Measurements from ENCODE around the gene CELA1. TPM values are rescaled to one million over a fixed set of nuclear protein-coding genes. Genes with fewer than 3 reads are reported as not detected.

Gene CELA1
- total RNA-seq (2022) (not detected in 2 replicates), Bru-seq, nascent RNA (not detected), BruChase-seq, experiment 1, labeled RNA remaining after a 6-hour chase (not detected), BruChase-seq, experiment 2, labeled RNA remaining after a 2-hour chase (not detected)
- long read RNA-seq, result 0 reads

DNA sequence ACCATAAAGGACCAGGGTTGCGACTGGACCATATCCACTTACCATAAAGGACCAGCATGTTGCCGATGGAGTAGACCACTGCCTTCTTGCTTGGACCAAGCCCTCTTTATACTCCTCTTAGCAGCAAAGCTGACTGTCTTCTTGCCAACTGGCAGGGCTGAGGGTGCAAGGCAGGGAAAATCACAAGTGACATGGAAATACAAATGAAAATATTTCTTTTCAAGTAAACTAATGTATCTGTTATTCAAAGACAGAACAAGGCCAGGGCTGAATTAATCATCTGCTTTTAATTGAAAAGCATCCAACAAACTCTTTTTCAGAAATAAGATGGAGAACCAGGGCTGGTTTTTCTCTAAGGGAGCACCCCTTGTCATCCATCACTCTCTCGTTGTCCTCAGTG, at the start of gene CELA1:
Gene CELA1 (minus strand): TSS at position 99 of the 400 bp plus-strand sequence. CDS start 41 bp downstream, at position 58.
- Mint-ChIP-seq H3K36me3 (ENCODE audit: insufficient read depth, unreplicated experiment) (no peaks in the 10 kb centered on the region), H3K4me3 (ENCODE audit: low read depth, unreplicated experiment) (no peak within 1 kb of the TSS), H3K27ac (ENCODE audit: unreplicated experiment) (no peak within 1 kb of the TSS), H3K27me3 (ENCODE audit: unreplicated experiment) (no peaks in the 10 kb centered on the region), H3K9me3 (ENCODE audit: low read depth, unreplicated experiment) (no peaks in the 10 kb centered on the region), H3K4me1 (ENCODE audit: low read depth, unreplicated experiment) (peaks cover 12% of the 10 kb centered on the region)
- CTCF ChIA-PET, result no interaction called here
- no TSS peak for BruUV-seq (replicated peaks)
- no peak for TF ChIP-seq CTCF (IDR thresholded peaks at IDR 0.05; ENCODE audit: unreplicated experiment)
- intact Hi-C loops (cut with micrococcal nuclease; ENCODE audit: unreplicated experiment), result no loop called here
- no peak for DNase-seq

DNA sequence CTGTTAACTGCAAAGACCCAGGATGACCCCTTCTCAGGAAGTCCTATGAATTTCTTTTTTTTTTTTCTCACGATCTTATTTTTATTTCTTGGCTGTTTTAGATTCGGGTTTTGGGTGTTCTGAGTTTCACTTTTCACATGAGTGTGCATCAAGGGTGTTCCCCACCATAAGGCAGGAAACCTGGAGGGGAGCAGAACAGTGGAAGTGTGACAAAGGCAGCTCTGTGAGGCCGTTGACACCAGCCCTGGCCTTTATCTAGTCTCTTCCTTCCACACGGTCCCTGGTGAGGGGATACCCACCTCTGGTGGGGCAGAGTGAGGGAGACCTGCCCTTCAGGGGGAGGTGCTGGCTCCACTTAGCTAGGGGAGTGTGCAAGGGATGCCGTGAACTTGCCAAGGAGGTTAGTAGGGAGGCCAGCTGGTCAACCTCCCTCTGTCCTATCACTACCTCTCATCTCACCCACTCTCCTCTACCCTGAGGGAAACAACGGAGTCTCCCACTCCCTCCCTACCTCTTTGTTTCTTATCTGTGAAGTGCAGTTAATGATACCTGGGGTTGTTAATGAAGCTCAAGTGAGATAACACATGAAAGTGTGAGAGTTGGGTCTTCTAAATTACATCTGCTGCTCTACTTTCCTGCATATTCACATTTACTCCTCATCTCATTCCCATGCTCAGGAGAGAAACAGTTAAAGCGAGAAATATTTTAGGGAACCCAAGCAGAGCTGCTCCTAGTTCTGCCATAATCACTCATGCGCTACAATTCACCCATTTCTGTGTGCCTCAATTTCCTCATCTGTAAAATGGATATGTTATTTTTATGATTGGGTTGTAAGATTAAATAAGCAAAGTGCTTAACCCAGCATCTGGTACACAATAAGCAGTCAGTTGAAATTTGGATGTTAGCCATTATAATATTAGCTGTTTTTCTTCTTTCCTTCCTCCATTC, 49.1 kb upstream of the CELA1 start:
- no peak for DNase-seq
- H3K4me1 Mint-ChIP-seq (ENCODE audit: low read depth, unreplicated experiment), result peaks cover 9% of the 10 kb centered on the region
- H3K27me3 Mint-ChIP-seq (ENCODE audit: unreplicated experiment), result no peaks in the 10 kb centered on the region
- H3K27ac Mint-ChIP-seq (ENCODE audit: unreplicated experiment), result no peak overlapping the region
- H3K9me3 Mint-ChIP-seq (ENCODE audit: low read depth, unreplicated experiment), result no peaks in the 10 kb centered on the region
- BruUV-seq (replicated peaks), result no TSS peak
- intact Hi-C loops (cut with micrococcal nuclease; ENCODE audit: unreplicated experiment), result no loop called here
- no peak for TF ChIP-seq CTCF (IDR thresholded peaks at IDR 0.05; ENCODE audit: unreplicated experiment)
- H3K36me3 Mint-ChIP-seq (ENCODE audit: insufficient read depth, unreplicated experiment), result peaks cover 28% of the 10 kb centered on the region
- CTCF ChIA-PET, result interaction anchor here (0.7 kb wide), 3 partner anchors 15 to 239 kb away, joined by 3 to 5 read pairs (median 3); no protein-coding TSS in a partner anchor
- H3K4me3 Mint-ChIP-seq (ENCODE audit: low read depth, unreplicated experiment), result no peak overlapping the region

GRCh38 chr12:51393676-51394545, 47.4 kb upstream of the CELA1 start:
- Mint-ChIP-seq H3K36me3 (ENCODE audit: insufficient read depth, unreplicated experiment) (peaks cover 32% of the 10 kb centered on the region), H3K27me3 (ENCODE audit: unreplicated experiment) (no peaks in the 10 kb centered on the region), H3K27ac (ENCODE audit: unreplicated experiment) (no peak overlapping the region), H3K9me3 (ENCODE audit: low read depth, unreplicated experiment) (no peaks in the 10 kb centered on the region), H3K4me1 (ENCODE audit: low read depth, unreplicated experiment) (peaks cover 13% of the 10 kb centered on the region), H3K4me3 (ENCODE audit: low read depth, unreplicated experiment) (no peak overlapping the region)
- DNase-seq, result no peak
- CTCF ChIA-PET, result no interaction called here
- no peak for TF ChIP-seq CTCF (IDR thresholded peaks at IDR 0.05; ENCODE audit: unreplicated experiment)
- intact Hi-C loops (cut with micrococcal nuclease; ENCODE audit: unreplicated experiment), result no loop called here
- BruUV-seq (replicated peaks), result no TSS peak

DNA sequence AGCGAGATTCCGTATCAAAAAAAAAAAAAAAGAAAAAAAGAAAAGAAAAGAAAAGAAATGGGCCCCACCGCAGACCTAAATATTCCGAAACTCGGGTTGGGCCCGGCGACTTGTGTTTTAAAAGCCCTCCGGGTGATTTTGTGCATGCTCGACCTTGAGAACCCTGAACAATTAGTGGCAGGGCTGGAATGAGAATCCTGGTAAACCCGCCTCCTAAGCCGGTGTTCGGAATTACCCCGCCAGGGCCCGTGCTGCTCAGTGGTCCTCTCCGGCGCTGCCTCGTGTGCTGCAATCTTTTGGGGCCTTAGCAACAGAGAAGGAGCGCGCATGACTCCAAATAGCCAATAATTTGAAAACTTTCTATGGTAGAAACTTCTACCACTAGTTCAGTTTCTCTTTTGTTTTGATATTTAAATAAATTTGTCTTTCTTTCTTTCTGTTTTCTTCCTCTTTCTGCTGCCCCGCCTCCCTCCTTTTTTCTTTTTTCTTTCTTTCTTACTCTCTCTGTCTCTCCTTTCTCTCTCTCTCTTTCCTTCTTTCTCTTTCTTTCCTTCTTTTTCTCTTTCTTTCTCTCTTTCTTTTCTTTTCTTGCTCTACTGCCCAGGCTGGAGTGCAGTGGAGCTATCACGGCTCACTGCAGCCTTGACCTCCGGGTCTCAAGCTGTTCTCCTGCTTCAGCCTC, 46.2 kb upstream of the CELA1 start:
- Mint-ChIP-seq H3K36me3 (ENCODE audit: insufficient read depth, unreplicated experiment) (peaks cover 32% of the 10 kb centered on the region), H3K27ac (ENCODE audit: unreplicated experiment) (peak overlapping the region; percentile 36), H3K9me3 (ENCODE audit: low read depth, unreplicated experiment) (no peaks in the 10 kb centered on the region), H3K4me3 (ENCODE audit: low read depth, unreplicated experiment) (peak overlapping the region; percentile 81), H3K4me1 (ENCODE audit: low read depth, unreplicated experiment) (peaks cover 25% of the 10 kb centered on the region), H3K27me3 (ENCODE audit: unreplicated experiment) (no peaks in the 10 kb centered on the region)
- TF ChIP-seq CTCF (IDR thresholded peaks at IDR 0.05; ENCODE audit: unreplicated experiment), result no peak
- DNase-seq, result peak; percentile 16
- CTCF ChIA-PET, result interaction anchor here (0.7 kb wide), 2 partner anchors 142 to 362 kb away, joined by 4 read pairs; no protein-coding TSS in a partner anchor
- no TSS peak for BruUV-seq (replicated peaks)
- intact Hi-C loops (cut with micrococcal nuclease; ENCODE audit: unreplicated experiment), result no loop called here
